NCI-H226 (cell line): ENCODE data around the gene SH3GL1.

ENCODE experiments used
- DNase-seq: peaks from one replicate; pipeline ENCODE4 v3.0.0-alpha.2; 2015

Gene SH3GL1

GRCh38 chr19:4375164-4376027 lies 25.0 kb downstream of the SH3GL1 start:
- DNase-seq, result peak; percentile 85

DNA sequence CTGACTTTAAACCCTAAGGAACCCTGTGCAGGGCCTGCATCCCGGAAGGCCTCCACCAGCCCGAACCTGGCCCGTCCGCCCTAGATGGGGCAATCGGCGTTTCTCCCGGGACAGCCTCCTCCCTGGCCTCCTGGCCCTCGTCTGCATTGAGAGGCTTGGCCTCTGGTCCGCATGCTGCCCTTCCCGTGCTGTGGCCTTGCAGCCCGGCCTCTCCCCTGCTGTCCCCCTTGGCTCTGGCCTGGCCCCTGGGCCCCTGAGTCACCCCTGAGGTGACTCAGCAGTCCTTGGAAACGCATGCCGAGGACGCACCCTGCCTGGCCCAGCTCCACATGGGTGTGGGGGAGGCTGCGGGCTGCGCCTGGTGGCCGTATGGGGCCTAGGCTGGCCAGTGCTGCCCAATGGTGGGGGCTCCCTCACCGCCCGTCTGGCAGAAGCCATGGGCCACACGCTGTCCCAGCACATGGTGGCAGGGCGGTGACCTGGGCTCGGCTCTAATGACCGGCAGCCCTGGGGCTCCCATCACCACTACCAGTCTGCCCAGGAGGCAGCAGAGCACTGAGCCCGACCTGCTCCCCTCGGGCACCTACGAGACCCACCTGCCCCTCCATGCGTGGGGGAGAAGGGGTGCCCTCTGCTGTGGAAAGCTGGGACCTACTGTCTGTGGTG lies 25.7 kb downstream of the SH3GL1 start:
- DNase-seq, result peak; percentile 76

GRCh38 chr19:4373601-4374497 lies 26.5 kb downstream of the SH3GL1 start:
- no peak for DNase-seq

GRCh38 chr19:4373013-4373367 lies 27.4 kb downstream of the SH3GL1 start:
- no peak for DNase-seq

DNA sequence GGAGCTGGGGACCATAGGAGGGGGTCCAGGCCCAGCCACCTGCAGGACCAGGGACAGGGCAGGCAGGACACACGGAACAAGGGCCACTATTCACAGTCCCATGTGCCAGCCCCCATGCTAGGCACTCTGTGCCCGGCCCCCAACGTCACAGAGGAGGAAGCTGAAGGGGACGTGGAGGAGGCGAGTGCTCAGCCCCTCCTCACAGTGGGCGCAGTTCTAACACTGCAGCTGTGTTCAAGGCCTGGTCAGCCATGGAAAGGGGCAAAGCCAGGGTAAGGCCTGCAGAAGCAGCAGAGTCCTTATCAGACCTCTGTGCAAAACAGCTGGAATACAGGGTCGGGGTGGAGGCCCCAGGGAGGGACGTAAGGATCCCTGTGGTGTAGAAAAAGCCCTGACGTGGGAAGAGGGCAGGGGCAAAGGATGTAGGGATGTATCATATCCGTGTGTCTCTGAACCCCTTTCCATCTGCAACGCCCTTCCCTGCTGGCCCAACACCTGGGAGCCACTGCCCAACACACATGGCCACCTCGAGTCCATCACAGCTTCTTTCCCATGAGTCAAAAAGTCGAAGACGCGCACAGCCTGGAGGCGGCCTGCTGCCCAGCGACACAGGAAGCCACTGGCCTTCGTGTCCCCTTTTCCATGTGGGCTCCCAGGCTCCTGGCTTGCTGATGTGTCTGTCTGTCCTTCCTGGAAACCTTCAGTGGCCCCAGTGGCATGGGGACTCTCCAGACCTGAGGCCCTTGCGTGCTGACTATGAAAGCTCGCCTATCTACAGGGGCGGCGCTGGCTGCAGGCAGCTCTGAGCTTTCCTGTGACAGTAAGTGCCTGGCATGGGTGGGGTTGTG lies 28.0 kb downstream of the SH3GL1 start:
- no peak for DNase-seq

DNA sequence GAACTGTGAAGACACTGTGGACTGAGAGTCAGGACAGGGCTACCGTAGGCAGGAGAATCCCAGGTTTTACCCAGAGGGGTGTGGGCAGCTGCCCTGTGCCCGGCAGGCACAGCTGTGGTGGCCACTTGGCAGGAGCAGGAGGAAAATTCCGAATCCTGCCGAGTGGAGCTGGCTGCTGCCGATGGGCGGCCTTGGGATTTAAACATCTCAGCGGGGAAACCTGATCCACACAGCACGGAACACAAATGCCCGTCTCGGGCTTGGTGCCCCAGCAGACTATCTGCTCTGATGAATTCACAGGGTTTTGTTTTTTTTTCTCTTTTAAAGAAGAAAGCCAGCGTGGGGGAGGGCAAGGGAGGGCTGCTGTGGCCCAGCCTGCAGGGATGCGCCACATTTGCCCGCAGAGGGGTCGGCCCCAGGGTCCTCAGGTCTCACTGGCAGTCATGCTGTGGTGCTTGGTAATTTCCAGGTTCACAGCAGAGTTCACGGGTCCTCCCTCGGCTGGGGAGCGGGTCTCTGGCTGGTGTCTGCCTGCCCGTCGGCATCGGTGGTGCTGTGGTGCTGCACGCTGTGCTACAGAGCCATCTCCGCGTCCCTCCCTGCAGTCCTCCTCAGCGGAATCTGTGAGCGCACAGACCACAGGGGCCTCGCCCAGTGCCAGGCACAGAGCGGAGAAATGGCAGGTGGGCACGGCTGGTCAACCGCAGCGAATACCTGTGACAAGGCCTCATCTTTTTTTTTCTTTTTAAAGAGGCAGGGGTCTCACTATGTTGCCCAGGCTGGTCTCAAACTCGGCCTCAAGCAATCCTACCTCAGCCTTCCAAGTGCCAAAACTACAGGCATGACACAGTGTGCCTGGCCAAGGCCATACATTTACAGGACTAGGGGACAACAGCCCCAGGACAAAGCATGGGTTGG lies 28.8 kb downstream of the SH3GL1 start:
- no peak for DNase-seq

DNA sequence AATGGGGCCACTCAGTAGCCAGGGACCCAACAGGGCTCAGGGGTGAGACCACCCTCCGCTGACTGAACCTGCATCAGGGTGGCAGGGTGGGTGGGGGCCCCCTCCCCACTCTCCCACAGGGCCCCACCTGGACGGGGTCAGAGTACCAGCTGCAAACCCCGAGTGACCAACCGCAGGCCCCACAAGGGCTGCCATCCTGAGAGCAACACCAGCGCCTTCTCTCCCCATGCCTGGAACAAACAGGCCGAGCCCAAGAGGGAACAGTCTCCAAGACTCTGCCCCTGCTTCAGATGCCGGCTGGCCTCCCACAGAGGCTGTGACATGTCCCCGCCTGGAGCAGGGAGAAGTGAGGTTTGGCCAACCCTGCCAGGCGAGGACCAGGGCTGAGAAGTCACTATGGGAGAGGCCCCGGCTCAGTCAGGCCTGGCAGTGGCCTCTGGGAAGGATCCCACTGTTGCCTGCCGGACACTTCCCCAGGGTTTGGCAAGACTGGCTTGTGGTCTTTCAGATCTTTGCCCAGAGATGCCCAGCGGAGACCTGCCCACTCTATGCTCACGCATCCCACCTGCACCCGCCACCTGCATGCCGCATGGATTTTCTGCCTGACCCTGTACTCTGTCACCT lies 29.8 kb downstream of the SH3GL1 start:
- DNase-seq, result no peak

DNA sequence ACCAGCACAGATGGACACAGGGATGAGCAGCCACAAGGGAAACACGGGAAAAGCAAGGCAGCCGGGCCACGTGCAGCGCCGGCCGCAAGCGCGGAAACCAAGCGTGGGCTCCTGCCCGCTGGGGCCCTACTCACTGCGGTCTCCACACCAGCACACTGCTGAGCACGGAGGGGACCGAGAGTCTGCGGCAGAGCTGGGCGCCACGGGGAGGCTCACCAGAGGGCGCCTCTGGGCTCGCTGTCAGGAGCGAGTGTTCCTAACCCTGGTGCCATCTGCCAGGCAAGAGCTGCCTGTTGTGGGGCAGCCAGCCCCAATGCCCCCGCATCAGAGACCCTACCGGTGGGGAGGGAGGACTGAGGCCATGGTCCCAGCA lies 30.5 kb downstream of the SH3GL1 start:
- DNase-seq, result no peak

DNA sequence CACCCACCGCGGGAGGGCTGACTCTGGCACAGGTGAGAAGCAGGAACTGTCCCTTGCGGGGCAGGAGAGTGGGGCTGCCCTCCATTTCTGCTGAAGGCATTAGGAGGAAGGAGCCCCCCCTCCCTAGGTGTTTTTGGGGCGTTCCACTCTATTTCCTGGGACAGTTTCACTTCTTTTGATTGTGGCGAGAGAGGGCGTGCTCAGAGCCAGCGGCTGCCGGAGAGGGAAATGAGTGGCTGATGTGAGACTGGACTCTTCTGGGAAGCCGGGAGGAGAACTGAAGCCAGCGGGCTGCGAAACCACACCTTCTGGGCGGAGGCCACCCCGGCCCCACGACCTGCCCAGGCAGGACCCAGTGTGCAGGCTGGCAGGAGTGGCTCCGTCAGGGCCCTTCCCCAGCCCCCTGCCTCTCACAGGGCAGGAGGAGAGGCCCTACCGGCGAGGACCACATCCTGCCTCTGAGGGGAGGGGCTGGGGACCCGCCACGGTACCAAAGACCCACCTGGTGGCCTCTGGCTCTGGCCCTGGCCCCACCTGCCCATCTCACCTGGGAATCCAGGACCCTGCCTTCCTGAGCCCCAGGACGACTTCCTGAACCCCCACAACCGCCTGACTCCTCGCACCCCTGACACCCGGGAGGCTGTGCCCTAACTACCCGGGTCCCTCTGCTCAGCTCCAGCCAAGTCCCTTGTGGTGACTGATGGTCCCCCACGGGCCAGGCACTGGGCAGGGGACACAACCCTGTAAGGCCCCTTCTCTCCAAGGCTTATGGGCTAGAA lies 31.0 kb downstream of the SH3GL1 start:
- peak; percentile 73 for DNase-seq

DNA sequence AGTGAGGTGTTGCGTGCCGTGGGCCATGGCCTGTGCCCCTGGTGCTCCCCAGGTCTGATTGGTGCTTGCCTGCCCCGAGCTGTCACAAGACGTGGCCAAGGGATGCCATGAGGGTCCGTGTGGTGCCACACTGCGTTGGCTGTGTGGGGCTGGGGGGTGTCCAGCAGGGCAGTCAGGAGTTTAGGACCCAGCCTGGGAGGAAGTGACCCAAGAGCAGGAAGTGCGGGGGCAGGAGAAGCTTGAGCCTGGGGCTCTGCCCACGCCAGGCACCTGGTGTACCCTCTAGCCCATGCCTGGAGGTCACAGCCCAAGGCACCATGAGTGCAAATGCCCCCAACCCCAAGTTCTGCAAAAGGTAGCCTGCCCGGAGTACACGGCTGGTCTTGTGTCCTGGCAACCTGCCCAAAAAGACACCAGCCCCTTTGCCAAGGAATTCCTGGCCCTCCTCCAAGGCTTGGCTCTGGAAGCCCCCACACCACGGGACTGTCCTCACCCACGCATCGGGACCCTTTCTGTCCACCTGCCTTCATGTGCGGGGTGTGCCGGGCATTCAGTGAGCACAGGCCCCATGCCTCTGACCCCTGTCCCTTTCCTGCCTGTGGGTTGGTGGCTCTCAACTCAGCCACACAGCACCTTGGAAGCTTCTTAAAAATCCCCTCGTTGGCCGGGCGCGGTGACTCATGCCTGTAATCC lies 32.1 kb downstream of the SH3GL1 start:
- DNase-seq, result peak; percentile 7

GRCh38 chr19:4367781-4368127 lies 32.6 kb downstream of the SH3GL1 start:
- DNase-seq, result no peak

GRCh38 chr19:4367336-4367723 lies 33.0 kb downstream of the SH3GL1 start:
- no peak for DNase-seq

- no peak for DNase-seq
Measured at GRCh38 chr19:4366666-4367335, 33.5 kb downstream of the SH3GL1 start.

- no peak for DNase-seq
Measured at GRCh38 chr19:4365791-4366665, 34.3 kb downstream of the SH3GL1 start.

DNA sequence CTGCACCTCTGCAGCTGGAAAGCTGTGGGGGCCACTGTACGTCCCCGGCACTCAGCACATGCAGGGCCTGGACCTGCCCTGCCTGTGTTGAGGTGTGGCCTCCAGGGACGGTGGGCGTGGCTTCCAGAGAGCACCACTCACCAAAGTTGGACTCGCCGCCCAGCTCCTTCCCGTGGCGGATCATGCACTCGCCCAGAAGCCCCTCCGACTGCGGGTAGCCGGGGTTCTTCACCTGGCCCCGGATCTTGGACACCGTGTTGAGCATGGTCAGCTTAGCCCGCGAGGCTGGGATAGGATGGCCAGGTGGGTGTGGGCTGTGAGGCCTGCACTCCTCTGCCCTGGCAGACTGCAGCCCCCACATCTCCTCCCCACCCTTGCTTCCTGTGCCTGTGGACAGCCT lies 35.0 kb downstream of the SH3GL1 start:
- no peak for DNase-seq

- DNase-seq, result no peak
Measured at GRCh38 chr19:4363571-4364304, 36.6 kb downstream of the SH3GL1 start.
